HCT116 (cell line): ENCODE measurements around the gene NDUFB8. TPM values are rescaled to one million over a fixed set of nuclear protein-coding genes. Genes with fewer than 3 reads are reported as not detected.

Experiments
- ATAC-seq: fragments of 200-7000 bp; cut with Tn5 transposase; 2 replicates; pipeline ENCODE4 v1.9.1; 2020; ENCODE audit warnings: mild to moderate bottlenecking, moderate library complexity
- BruUV-seq: library from RNA; stranded (reverse); fragments of 400-500 nt; replicated peaks from 2 replicates; lab custom pipeline; 2021; lab: Mats Ljungman, UMichigan
- CTCF ChIA-PET: fragments of 300-600 bp; sonication (Branson Sonifier 250); formaldehyde crosslinking; loops from one replicate; lab custom pipeline; 2021; ENCODE audit warnings: antibody characterized with exemption; lab: Charles Lee
- POLR2A ChIA-PET: fragments of 300-600, 350-600 bp; sonication (Branson Sonifier 250); formaldehyde crosslinking; loops from one replicate; lab custom pipeline; 2021; ENCODE audit warnings: antibody characterized with exemption; lab: Charles Lee
- RAD21 ChIA-PET, 2 experiments: fragments of 300-600 bp; sonication (Branson Sonifier 250); formaldehyde crosslinking; loops; one replicate each; lab custom pipeline; 2023; ENCODE audit warnings: low total read pairs in 2 of 2; ENCODE audit not compliant: uncharacterized antibody in 2 of 2, unreplicated experiment in 2 of 2, low non-redundant PET in 1 of 2; lab: Charles Lee
- DNase-seq: peaks from one replicate; pipeline ENCODE4 v3.0.0-alpha.2; 2010; ENCODE audit warnings: low read depth, low spot score
- H2AFZ ChIP-seq: fragments of 200-600 bp; shearing (Covaris generic), sonication (generic); 2 replicates; pipeline ENCODE4 v1.6.1; 2017; ENCODE audit warnings: low read depth, mixed run types, mixed read lengths, antibody characterized with exemption, low read length; ENCODE audit not compliant: poor library complexity, severe bottlenecking
- H3K27ac ChIP-seq: 2 replicates; pipeline ENCODE4 v1.5.1; 2012; ENCODE audit warnings: low read depth, low read length
- H3K27me3 ChIP-seq: fragments of 200-600 bp; sonication (generic); 2 replicates; pipeline ENCODE4 v1.6.1; 2016; ENCODE audit warnings: mixed run types, low read length, mixed read lengths; ENCODE audit not compliant: insufficient read depth
- H3K36me3 ChIP-seq, 2 experiments: fragments of 200-500 bp in 1 of 2; fragments of 200-600 bp in 1 of 2; sonication (Bioruptor generic) in 1 of 2; sonication (generic) in 1 of 2; 2 replicates each; pipeline versions ENCODE4 v1.5.1 to v1.6.1; 2014 to 2016; ENCODE audit warnings: low read length in 2 of 2, inconsistent platforms in 1 of 2, mixed read lengths in 1 of 2, mixed run types in 1 of 2; ENCODE audit not compliant: insufficient read depth in 2 of 2, control insufficient read depth in 1 of 2
- H3K4me1 ChIP-seq, 2 experiments: fragments of 200-600 bp in 1 of 2; sonication (generic) in 1 of 2; 2 replicates each; pipeline versions ENCODE4 v1.5.1 to v1.6.1; 2012 to 2017; ENCODE audit warnings: low read length in 2 of 2, inconsistent platforms in 1 of 2, mild to moderate bottlenecking in 1 of 2, mixed read lengths in 1 of 2, mixed run types in 1 of 2, moderate library complexity in 1 of 2; ENCODE audit not compliant: insufficient read depth in 2 of 2, control insufficient read depth in 1 of 2
- H3K4me2 ChIP-seq: fragments of 200-600 bp; sonication (generic); 2 replicates; pipeline ENCODE4 v1.6.1; 2017; ENCODE audit warnings: mixed run types, low read length, mixed read lengths
- H3K4me3 ChIP-seq, 2 experiments: fragments of 200-600 bp in 1 of 2; sonication (generic) in 1 of 2; replicated peaks in 1 of 2; 2 replicates each; pipeline ENCODE4 v1.5.1; 2011 to 2016; ENCODE audit warnings: low read length in 2 of 2, control low read depth in 1 of 2, low read depth in 1 of 2, mild to moderate bottlenecking in 1 of 2, mixed read lengths in 1 of 2, mixed run types in 1 of 2
- H3K79me2 ChIP-seq: fragments of 200-600 bp; sonication (generic); 2 replicates; pipeline ENCODE4 v1.6.1; 2017; ENCODE audit warnings: mild to moderate bottlenecking, mixed run types, low read length, moderate library complexity, mixed read lengths; ENCODE audit not compliant: insufficient read depth
- H3K9ac ChIP-seq: fragments of 200-600 bp; sonication (generic); 2 replicates; pipeline ENCODE4 v1.6.1; 2016; ENCODE audit warnings: low read length, mixed read lengths
- H3K9me2 ChIP-seq: fragments of 200-600 bp; sonication (generic), shearing (Covaris generic); 2 replicates; pipeline ENCODE4 v1.6.1; 2017; ENCODE audit warnings: mixed run types, mild to moderate bottlenecking, moderate library complexity; ENCODE audit not compliant: insufficient read depth
- H3K9me3 ChIP-seq, 2 experiments: fragments of 200-500 bp in 1 of 2; fragments of 200-600 bp in 1 of 2; sonication (Bioruptor generic) in 1 of 2; sonication (generic) in 1 of 2; 2 replicates each; pipeline ENCODE4 v1.6.1; 2014 to 2017; ENCODE audit warnings: low read length in 2 of 2, mixed read lengths in 2 of 2, inconsistent platforms in 1 of 2, low read depth in 1 of 2, mild to moderate bottlenecking in 1 of 2, mixed run types in 1 of 2, moderate library complexity in 1 of 2; ENCODE audit not compliant: control insufficient read depth in 1 of 2, insufficient read depth in 1 of 2
- H4K20me1 ChIP-seq: fragments of 200-600 bp; sonication (generic), shearing (Covaris generic); 2 replicates; pipeline ENCODE4 v1.6.1; 2017; ENCODE audit warnings: mixed run types, mild to moderate bottlenecking, moderate library complexity; ENCODE audit not compliant: insufficient read depth
- CBX3 ChIP-seq: IDR thresholded peaks from 2 replicates; pipeline ENCODE4 v1.6.1; 2012; ENCODE audit warnings: low read depth
- CTCF ChIP-seq, 3 experiments: fragments of 200-600 bp in 1 of 3; sonication (generic) in 1 of 3; IDR thresholded peaks in 2 of 3; conservative IDR thresholded peaks in 1 of 3; 2 replicates each; pipeline ENCODE4 v1.5.1; 2012 to 2017; ENCODE audit warnings: low read depth in 2 of 3, low read length in 2 of 3, antibody characterized with exemption in 1 of 3, borderline replicate concordance in 1 of 3, control low read depth in 1 of 3, mild to moderate bottlenecking in 1 of 3, mixed read lengths in 1 of 3, mixed run types in 1 of 3, moderate library complexity in 1 of 3; ENCODE audit not compliant: insufficient read depth in 1 of 3
- EZH2phosphoT487 ChIP-seq: fragments of 200-600 bp; IDR thresholded peaks from 2 replicates; pipeline ENCODE4 v1.6.1; 2018; ENCODE audit warnings: antibody characterized with exemption, borderline replicate concordance
- MAX ChIP-seq: IDR thresholded peaks from 2 replicates; pipeline ENCODE4 v1.6.1; 2012
- REST ChIP-seq: IDR thresholded peaks from 2 replicates; pipeline ENCODE4 v1.6.1; 2012; ENCODE audit warnings: low read depth
- ZNF274 ChIP-seq: fragments of 200-500 bp; sonication (Bioruptor generic); IDR thresholded peaks from 2 replicates; pipeline ENCODE4 v1.6.1; 2014; ENCODE audit warnings: mild to moderate bottlenecking, low read depth, low read length, inconsistent platforms
- intact Hi-C: fragments of 100-400 bp; cut with micrococcal nuclease; formaldehyde crosslinking; loops from 2 replicates; pipeline ENCODE4 v1.10.0; 2022
- total RNA-seq: library from RNA; stranded (reverse); gene quantifications from one replicate; pipeline ENCODE4 v1.2.1, GENCODE V29; 2021; ENCODE audit not compliant: unreplicated experiment
- TF ChIP-seq, protein P1 (sequence below): IDR thresholded peaks from 2 replicates; pipeline ENCODE4 v1.6.1; 2011; ENCODE audit warnings: mild to moderate bottlenecking, low read length, moderate library complexity; ENCODE audit not compliant: insufficient replicate concordance; ENCODE audit errors: extremely low read depth

NDUFB8 gene
- total RNA-seq, 1 experiment from 2014 or later = 243 TPM

- intact Hi-C loops = no loop called here
- BruUV-seq = no TSS peak
- Histone ChIP-seq H3K4me2 (no peak overlapping the region), H3K79me2 (no peaks in the 10 kb centered on the region), H3K9me2 (no peaks in the 10 kb centered on the region), H3K4me1 (no peaks in the 10 kb centered on the region), H3K4me3 (no peak overlapping the region), H3K9ac (no peak overlapping the region), H3K9me3 (no peaks in the 10 kb centered on the region), H3K36me3 (peaks cover 18 to 25% of the 10 kb centered on the region in 2 experiments; a peak in 3 of 4 replicates), H2AFZ (no peak overlapping the region), H4K20me1 (no peaks in the 10 kb centered on the region), H3K27ac (no peak overlapping the region), H3K27me3 (no peaks in the 10 kb centered on the region)
- CTCF ChIA-PET = no interaction called here
- RAD21 ChIA-PET = no interaction called here
- TF ChIP-seq, protein P1, sequence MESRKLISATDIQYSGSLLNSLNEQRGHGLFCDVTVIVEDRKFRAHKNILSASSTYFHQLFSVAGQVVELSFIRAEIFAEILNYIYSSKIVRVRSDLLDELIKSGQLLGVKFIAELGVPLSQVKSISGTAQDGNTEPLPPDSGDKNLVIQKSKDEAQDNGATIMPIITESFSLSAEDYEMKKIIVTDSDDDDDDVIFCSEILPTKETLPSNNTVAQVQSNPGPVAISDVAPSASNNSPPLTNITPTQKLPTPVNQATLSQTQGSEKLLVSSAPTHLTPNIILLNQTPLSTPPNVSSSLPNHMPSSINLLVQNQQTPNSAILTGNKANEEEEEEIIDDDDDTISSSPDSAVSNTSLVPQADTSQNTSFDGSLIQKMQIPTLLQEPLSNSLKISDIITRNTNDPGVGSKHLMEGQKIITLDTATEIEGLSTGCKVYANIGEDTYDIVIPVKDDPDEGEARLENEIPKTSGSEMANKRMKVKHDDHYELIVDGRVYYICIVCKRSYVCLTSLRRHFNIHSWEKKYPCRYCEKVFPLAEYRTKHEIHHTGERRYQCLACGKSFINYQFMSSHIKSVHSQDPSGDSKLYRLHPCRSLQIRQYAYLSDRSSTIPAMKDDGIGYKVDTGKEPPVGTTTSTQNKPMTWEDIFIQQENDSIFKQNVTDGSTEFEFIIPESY = no peak
- no peak for TF ChIP-seq MAX
- no peak for TF ChIP-seq CTCF (IDR thresholded peaks at IDR 0.05 in 2 of 3, conservative IDR thresholded peaks at IDR 0.05 in 1 of 3; ENCODE audit: borderline replicate concordance in 1 of 3, insufficient read depth in 1 of 3, low read depth in 2 of 3, low read length in 2 of 3)
- no peak for TF ChIP-seq EZH2phosphoT487
- TF ChIP-seq REST = no peak
- no peak for TF ChIP-seq CBX3
- TF ChIP-seq ZNF274 = no peak
- POLR2A ChIA-PET = no interaction called here
- DNase-seq = no peak
- no peak for ATAC-seq
These were observed 40.3 kb downstream of the NDUFB8 start for GRCh38 chr10:100489396-100489795.
